ENCODE data around the gene SETBP1. TPM values are rescaled to one million over a fixed set of nuclear protein-coding genes. Genes with fewer than 3 reads are reported as not detected.

The SETBP1 gene
- polyA plus RNA-seq, 1 donor from 2014 or later = 16.8 TPM

- peaks cover 0 to 7% (median 1%) of the 10 kb centered on the region in 3 donors for H3K4me1 Mint-ChIP-seq
- H3K9me3 Mint-ChIP-seq = peaks cover 0 to 17% (median 4%) of the 10 kb centered on the region in 3 donors
- H3K4me3 Mint-ChIP-seq = no peak overlapping the region
- H3K36me3 Mint-ChIP-seq = peaks cover 13% of the 10 kb centered on the region
- H3K27ac Mint-ChIP-seq = peak overlapping the region in 1 of 3 donors; percentile 25
- no peaks in the 10 kb centered on the region for H3K27me3 Mint-ChIP-seq
Measured at GRCh38 chr18:44988821-44989587, 308.3 kb downstream of the SETBP1 start.

GRCh38 chr18:44996261-44996660 lies 315.6 kb downstream of the SETBP1 start:
- Mint-ChIP-seq H3K27ac (peak overlapping the region in 2 of 3 donors; percentile 47 to 73), H3K27me3 (no peaks in the 10 kb centered on the region), H3K4me3 (peak overlapping the region in 1 of 4 donors; percentile 20), H3K36me3 (peaks cover 21% of the 10 kb centered on the region), H3K4me1 (peaks cover 12 to 37% (median 22%) of the 10 kb centered on the region in 3 donors), H3K9me3 (peaks cover 0 to 5% (median 0%) of the 10 kb centered on the region in 3 donors)

DNA sequence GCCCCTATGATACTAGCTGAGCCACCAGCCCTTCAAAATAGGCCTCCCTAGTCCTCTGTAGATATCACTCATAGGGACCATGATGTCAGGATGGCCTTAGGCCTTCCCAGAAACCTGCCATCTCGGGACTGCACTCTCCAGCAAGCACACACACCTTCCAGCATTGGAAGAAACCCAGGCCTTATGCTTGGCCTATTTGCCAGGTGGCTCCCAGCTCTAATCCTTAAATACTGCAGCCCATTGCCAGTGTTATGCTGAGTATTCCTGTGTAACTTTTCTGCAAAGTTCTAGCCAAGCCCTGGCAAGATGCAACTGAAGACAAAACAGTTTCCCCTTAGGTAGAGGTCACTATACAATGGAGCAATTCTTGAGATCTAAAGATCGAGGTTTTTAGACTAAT lies 316.5 kb downstream of the SETBP1 start:
- peaks cover 0 to 5% (median 0%) of the 10 kb centered on the region in 3 donors for H3K9me3 Mint-ChIP-seq
- H3K27me3 Mint-ChIP-seq = no peaks in the 10 kb centered on the region
- no peak overlapping the region for H3K27ac Mint-ChIP-seq
- peaks cover 11 to 42% (median 23%) of the 10 kb centered on the region in 3 donors for H3K4me1 Mint-ChIP-seq
- no peak overlapping the region for H3K4me3 Mint-ChIP-seq
- H3K36me3 Mint-ChIP-seq = peaks cover 19% of the 10 kb centered on the region

- Mint-ChIP-seq H3K27ac (no peak overlapping the region), H3K4me1 (peaks cover 11 to 42% (median 20%) of the 10 kb centered on the region in 3 donors), H3K4me3 (no peak overlapping the region), H3K27me3 (no peaks in the 10 kb centered on the region), H3K36me3 (peaks cover 18% of the 10 kb centered on the region), H3K9me3 (peaks cover 0 to 5% (median 0%) of the 10 kb centered on the region in 3 donors)
Measured at GRCh38 chr18:44998360-44998759, 317.7 kb downstream of the SETBP1 start.

- Mint-ChIP-seq H3K27me3 (no peaks in the 10 kb centered on the region), H3K4me1 (peaks cover 23 to 44% (median 28%) of the 10 kb centered on the region in 3 donors)
Measured at GRCh38 chr18:45004546-45005080, 323.9 kb downstream of the SETBP1 start.

DNA sequence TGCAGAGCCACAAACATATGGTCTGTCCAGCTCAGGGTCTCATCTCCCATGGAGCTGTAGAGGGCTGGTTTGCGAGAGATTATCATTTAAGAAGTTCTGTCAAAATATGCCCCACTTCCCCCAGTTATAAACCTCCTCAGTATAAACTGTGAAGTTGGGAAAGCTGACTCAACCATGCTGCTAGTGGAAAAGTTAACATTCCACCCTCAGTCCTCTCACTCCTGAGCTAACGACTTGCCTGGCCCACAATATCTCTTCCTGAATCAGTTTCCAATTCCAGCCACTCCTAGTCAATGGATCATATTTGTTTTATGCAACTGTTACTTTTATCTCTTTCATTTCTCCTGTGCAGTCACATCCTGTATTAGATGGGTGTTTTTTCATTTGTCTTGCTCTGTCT lies 326.2 kb downstream of the SETBP1 start:
- peaks cover 4% of the 10 kb centered on the region for H3K36me3 Mint-ChIP-seq
- peaks cover 22 to 51% (median 32%) of the 10 kb centered on the region in 3 donors for H3K4me1 Mint-ChIP-seq
- no peaks in the 10 kb centered on the region for H3K9me3 Mint-ChIP-seq
- no peak overlapping the region for H3K27ac Mint-ChIP-seq
- no peaks in the 10 kb centered on the region for H3K27me3 Mint-ChIP-seq
- no peak overlapping the region for H3K4me3 Mint-ChIP-seq

More at GRCh38 chr18:45004546-45005080, 323.9 kb downstream of the SETBP1 start:
- Mint-ChIP-seq H3K36me3 (peaks cover 7% of the 10 kb centered on the region), H3K27ac (no peak overlapping the region), H3K4me3 (no peak overlapping the region), H3K9me3 (no peaks in the 10 kb centered on the region)

- no peaks in the 10 kb centered on the region for H3K9me3 Mint-ChIP-seq
- no peaks in the 10 kb centered on the region for H3K27me3 Mint-ChIP-seq
- no peak overlapping the region for H3K4me3 Mint-ChIP-seq
- H3K36me3 Mint-ChIP-seq = peaks cover 3% of the 10 kb centered on the region
- H3K4me1 Mint-ChIP-seq = peaks cover 23 to 52% (median 32%) of the 10 kb centered on the region in 3 donors
- H3K27ac Mint-ChIP-seq = no peak overlapping the region
Measured at GRCh38 chr18:45007531-45007930, 326.8 kb downstream of the SETBP1 start.

DNA sequence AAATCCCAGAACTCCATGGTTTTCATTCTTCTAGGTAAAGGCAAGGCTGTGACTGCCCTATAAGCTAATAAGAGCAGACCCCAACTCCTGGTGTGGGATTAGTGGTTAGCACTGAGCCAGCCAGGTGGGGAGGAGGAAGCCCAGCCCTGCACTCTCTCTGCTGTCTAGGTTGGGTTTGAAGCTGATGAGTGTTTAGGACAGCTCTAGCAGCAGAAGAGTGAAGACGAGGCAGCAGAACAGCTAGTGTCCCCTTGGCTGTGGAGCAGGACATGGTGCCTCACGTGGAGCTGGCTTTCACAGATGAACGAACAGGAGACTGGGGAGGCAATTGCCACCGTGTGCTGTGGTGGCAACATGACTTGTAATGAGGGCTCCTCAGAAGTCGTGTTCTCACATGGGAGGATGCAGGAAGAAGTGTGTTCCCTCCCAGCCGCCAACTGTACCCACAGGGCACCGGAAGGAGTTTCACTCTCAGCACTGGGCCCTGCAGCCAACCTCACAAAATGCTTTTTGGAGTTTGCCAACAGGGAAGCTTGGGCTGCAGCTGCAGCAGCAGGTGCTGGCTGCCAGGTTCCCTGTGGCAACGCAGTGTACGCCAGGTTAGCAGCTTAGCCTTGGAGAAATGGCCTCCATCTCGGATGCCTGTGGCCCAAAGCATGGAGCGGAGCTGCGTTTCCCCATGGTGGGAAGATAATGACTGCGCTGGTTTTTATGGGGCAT lies 328.2 kb downstream of the SETBP1 start:
- Mint-ChIP-seq H3K27me3 (no peaks in the 10 kb centered on the region), H3K36me3 (peaks cover 3% of the 10 kb centered on the region), H3K9me3 (no peaks in the 10 kb centered on the region), H3K27ac (peak overlapping the region; percentile 15 to 71 (median 36)), H3K4me1 (peaks cover 23 to 52% (median 32%) of the 10 kb centered on the region in 3 donors), H3K4me3 (peak overlapping the region in 2 of 4 donors; percentile 22 to 55)

DNA sequence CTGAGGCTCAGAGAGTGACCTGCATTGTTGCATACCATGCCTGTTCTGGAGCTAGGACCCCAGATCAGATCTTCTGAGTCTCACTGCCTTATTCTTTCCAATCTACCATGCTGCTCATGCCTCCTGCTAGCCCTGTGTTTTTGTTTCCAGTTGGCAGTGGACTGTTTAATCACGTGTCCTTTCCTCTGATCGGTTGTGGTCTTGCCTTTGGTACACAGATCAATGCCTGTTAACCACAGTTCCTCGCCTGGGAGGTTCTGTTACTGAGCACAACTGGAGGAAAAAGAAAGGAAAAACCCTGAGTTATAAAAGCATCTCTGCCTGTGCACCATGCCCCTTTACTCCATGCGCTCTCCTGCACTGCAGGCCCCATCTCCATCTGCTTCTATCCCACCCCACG lies 329.1 kb downstream of the SETBP1 start:
- peaks cover 23 to 52% (median 32%) of the 10 kb centered on the region in 3 donors for H3K4me1 Mint-ChIP-seq
- H3K9me3 Mint-ChIP-seq = no peaks in the 10 kb centered on the region
- no peaks in the 10 kb centered on the region for H3K27me3 Mint-ChIP-seq
- peak overlapping the region in 1 of 3 donors; percentile 68 for H3K27ac Mint-ChIP-seq
- peaks cover 3% of the 10 kb centered on the region for H3K36me3 Mint-ChIP-seq
- H3K4me3 Mint-ChIP-seq = no peak overlapping the region

DNA sequence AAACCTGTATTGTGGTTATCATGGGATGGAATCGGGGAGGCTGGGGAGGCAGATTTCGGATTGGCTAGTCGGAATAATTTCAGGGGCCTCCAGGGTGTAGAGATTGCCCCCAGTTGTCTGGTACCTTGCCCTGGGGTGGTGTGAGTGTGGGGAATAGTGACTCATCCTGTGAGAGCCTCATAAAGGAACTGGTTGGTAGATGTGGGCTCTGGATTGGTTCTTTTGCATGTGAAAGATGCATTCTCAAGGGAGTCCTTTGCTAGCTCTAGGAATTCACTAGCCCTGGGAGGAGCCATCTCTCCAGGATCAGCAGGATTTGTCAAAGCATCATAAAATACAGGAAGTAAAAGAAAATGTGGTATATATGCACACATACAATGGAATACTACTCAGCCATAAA lies 331.6 kb downstream of the SETBP1 start:
- Mint-ChIP-seq H3K4me1 (peaks cover 23 to 43% (median 27%) of the 10 kb centered on the region in 3 donors), H3K27ac (peak overlapping the region in 2 of 3 donors; percentile 32 to 61), H3K4me3 (no peak overlapping the region)

DNA sequence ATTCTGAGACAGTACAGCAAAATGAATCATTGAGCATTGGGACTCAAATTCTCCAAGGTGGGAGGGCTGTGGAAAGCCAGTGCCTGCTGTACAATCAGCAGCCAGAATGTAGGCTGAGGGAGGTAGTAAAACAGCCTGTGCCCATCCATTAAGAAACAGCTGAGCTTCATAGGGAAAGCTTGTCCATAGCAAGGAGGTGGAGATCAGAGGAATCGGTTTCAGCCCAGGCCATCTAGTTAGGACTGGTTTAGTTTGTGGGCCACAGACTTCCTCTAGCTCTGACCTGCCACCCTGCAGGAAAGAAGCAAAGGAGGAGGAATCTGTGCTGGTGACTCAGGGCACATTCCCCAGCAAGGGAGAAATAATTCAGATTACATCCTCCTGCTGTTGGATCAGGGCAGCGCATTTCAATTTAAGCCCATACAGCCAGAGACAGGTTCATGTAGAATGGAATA lies 333.4 kb downstream of the SETBP1 start:
- H3K4me3 Mint-ChIP-seq = no peak overlapping the region
- no peaks in the 10 kb centered on the region for H3K27me3 Mint-ChIP-seq
- H3K36me3 Mint-ChIP-seq = peaks cover 2% of the 10 kb centered on the region
- H3K27ac Mint-ChIP-seq = no peak overlapping the region
- peaks cover 10 to 30% (median 17%) of the 10 kb centered on the region in 3 donors for H3K4me1 Mint-ChIP-seq
- no peaks in the 10 kb centered on the region for H3K9me3 Mint-ChIP-seq

More for the DNA sequence above, 331.6 kb downstream of the SETBP1 start:
- H3K27me3 Mint-ChIP-seq = no peaks in the 10 kb centered on the region
- H3K9me3 Mint-ChIP-seq = no peaks in the 10 kb centered on the region
- H3K36me3 Mint-ChIP-seq = no peaks in the 10 kb centered on the region

- Mint-ChIP-seq H3K36me3 (peaks cover 2% of the 10 kb centered on the region), H3K9me3 (no peaks in the 10 kb centered on the region), H3K27ac (peak overlapping the region in 1 of 3 donors; percentile 33), H3K4me3 (no peak overlapping the region), H3K27me3 (no peaks in the 10 kb centered on the region), H3K4me1 (peaks cover 6 to 19% (median 10%) of the 10 kb centered on the region in 3 donors)
Measured at GRCh38 chr18:45015788-45016128, 335.1 kb downstream of the SETBP1 start.

DNA sequence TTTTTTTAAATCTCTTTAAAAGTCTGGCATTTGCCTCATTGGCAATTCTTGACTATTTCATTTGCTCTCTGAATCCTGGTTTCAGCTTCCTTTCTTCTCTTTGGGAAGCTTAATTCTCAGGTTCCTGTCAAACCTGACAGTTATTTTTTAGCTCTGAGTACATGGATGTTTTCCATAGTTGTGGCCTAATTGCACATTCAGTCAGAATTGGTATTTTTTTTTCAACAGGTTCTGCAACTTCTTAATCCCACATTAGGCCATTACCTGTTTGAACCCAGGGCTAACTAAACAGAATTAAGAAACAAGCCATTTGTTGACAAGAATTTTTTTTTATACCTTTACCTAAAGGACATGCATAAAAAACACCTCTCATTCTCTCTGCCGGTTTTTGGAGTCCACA lies 338.8 kb downstream of the SETBP1 start:
- H3K9me3 Mint-ChIP-seq = no peaks in the 10 kb centered on the region
- H3K36me3 Mint-ChIP-seq = peaks cover 4% of the 10 kb centered on the region
- no peak overlapping the region for H3K27ac Mint-ChIP-seq
- peaks cover 11 to 33% (median 33%) of the 10 kb centered on the region in 3 donors for H3K4me1 Mint-ChIP-seq
- H3K4me3 Mint-ChIP-seq = no peak overlapping the region
- H3K27me3 Mint-ChIP-seq = no peaks in the 10 kb centered on the region

GRCh38 chr18:45023519-45023918 lies 342.8 kb downstream of the SETBP1 start:
- Mint-ChIP-seq H3K27me3 (no peaks in the 10 kb centered on the region), H3K9me3 (peaks cover 0 to 3% (median 0%) of the 10 kb centered on the region in 3 donors), H3K4me3 (no peak overlapping the region), H3K36me3 (peaks cover 6% of the 10 kb centered on the region), H3K4me1 (peaks cover 17 to 41% (median 33%) of the 10 kb centered on the region in 3 donors), H3K27ac (no peak overlapping the region)

Data from IgD-negative memory B cell (primary cell).